Measurements from ENCODE around the gene PLK1.
"Not testable (repeated sequence)": the region's sequence is repeated elsewhere in the genome, so short reads cannot be mapped to it uniquely, and the experiment has no call there.

Gene PLK1
- 1.2 to 3.5 reads per million in 2 donors for total RNA-seq

GRCh38 chr16:23678430-23679273, at the start of gene PLK1:
TSS of gene PLK1 (plus strand) at chr16:23678889. CDS start at chr16:23678933, 44 bp downstream.
- peak; percentile 49 to 90 (median 57) for DNase-seq

- DNase-seq, result no peak
Measured at GRCh38 chr16:23629516-23629915, 49.2 kb upstream of the PLK1 start.

GRCh38 chr16:23631874-23632273, 46.8 kb upstream of the PLK1 start:
- DNase-seq, result not testable (repeated sequence)

DNA sequence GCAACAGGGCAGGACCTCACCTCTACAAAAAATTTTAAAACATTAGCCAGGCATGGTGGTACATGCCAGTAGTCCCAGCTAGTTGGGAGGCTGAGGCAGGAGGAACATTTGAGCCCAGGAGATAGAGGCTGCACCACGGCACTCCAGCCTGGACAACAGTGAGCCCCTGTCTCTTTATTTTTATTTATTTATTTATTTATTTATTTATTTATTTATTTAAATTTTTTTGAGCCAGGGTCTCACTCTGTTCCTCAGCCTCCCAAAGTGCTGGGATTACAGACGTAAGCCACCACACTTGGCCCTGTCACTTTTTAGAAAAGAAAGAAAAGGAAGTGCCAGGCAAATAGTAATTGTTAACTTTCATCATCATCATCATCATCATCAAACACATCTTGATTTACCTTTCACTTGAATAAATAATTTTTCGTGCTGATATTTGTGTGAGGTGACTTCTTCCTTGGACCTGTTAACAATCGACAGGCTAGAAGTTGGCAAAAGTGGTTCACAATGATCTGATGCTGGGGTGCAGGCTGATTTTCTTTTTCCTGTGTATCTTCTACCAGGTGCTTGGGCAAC, 44.1 kb upstream of the PLK1 start:
- DNase-seq, result no peak

GRCh38 chr16:23635958-23636357, 42.7 kb upstream of the PLK1 start:
- no peak for DNase-seq

DNA sequence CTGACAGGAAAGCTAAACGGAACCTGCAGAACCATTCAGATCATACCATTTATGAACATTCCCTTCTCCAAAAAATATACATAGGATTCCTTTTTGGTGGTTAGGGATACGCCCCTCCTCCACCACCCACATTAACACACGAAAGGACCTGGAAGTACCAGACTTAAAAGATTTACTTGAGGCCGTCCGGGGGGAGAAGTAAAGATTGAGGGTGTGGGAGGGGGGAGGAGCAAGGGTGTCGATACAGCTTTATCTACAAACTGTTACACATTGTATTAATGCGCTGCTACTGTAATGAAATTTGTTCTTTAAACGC, 38.1 kb upstream of the PLK1 start:
- peak in 2 of 5 experiments; percentile 2 to 29 for DNase-seq

- DNase-seq, result peak; percentile 66 to 92 (median 80)
Measured at GRCh38 chr16:23640931-23641765, 37.5 kb upstream of the PLK1 start, which contains the start of the genes DCTN5 and PALB2. TSS of gene DCTN5 (plus strand) at chr16:23641466. CDS start at chr16:23641543, 77 bp downstream. TSS of gene PALB2 (minus strand) at chr16:23641310. CDS start at chr16:23641157, 153 bp downstream.

GRCh38 chr16:23642246-23642774, 36.4 kb upstream of the PLK1 start:
- no peak for DNase-seq

- no peak for DNase-seq
Measured at GRCh38 chr16:23650674-23651416, 27.8 kb upstream of the PLK1 start.

GRCh38 chr16:23651943-23652468, 26.7 kb upstream of the PLK1 start:
- no peak for DNase-seq

DNA sequence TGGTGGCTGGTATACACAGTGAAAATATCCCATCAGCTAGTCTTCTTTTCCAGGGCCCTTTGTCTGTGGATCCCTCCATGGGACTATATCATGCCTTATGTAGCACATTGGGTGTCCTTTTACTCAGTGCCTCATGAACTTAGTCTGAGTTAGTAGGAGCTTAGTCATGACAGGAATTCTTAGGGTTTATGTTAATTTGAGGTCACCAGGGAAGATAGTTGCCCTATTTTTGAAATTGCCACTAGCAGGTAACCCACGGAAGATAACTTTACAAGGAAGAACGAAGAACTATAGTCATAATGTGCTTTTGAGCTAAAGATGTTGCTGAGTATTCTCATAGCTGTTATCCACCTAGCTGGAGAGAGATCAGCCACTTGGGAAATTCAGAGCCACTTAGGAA, 14.8 kb upstream of the PLK1 start:
- no peak for DNase-seq

- DNase-seq, result no peak
Measured at GRCh38 chr16:23666571-23667354, 11.9 kb upstream of the PLK1 start.

DNA sequence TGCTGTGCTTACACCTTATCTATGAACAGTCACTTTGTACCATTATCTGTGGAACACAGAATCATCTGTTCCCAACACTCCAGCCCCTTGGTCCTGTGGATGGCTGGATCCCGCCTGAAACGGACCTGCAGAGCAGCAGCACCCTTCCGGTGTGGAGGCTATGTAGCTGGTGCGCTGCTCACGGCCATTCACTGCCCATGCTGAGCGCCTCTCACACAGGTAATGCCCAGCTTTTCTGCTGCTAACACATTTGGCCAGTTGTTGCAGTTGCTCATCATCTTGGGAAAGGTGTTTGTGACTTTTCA, 11.4 kb upstream of the PLK1 start:
- no peak for DNase-seq

DNA sequence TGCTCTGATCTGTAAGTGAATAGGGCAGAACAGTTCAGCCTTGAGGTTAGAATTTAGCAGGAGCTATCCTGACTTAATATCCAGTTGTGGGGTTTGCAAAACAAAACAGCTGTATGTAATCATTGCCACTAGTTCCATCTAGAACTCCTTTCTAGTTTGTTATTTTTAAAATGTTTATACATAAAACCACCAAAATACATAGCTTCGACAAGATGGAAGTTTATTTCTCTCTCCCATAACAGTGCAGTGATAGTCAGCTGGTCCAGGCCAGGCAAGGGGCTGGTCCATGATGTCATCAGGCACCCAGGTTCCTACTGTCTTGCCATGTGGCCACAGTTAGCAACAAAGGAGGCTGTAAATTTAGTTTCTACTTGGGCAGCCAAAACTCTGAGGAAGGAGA, 10.5 kb upstream of the PLK1 start:
- no peak for DNase-seq

DNA sequence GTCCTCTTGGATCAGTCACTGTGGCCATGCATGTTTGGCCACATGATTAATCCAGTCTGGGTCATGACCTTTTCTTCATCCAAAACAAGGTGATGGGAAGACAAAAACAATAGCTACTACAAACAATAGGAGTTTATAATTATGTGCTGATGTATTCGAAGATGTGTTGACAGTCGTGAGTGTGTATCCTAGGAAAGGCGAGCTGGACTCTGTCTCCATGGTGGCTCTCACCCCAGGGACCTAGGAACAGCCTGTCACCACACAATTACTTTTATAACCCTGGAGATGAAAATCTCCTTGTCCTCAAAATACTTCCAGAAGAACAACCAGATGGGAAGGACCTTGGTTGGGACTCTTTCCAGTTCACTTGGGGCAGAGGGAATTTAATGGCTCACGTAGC, 9.8 kb upstream of the PLK1 start:
- no peak for DNase-seq

- DNase-seq, result peak in 2 of 5 experiments; percentile 16 to 90
Measured at GRCh38 chr16:23670137-23670776, 8.4 kb upstream of the PLK1 start.

GRCh38 chr16:23673971-23674614, 4.6 kb upstream of the PLK1 start:
- DNase-seq, result no peak

DNA sequence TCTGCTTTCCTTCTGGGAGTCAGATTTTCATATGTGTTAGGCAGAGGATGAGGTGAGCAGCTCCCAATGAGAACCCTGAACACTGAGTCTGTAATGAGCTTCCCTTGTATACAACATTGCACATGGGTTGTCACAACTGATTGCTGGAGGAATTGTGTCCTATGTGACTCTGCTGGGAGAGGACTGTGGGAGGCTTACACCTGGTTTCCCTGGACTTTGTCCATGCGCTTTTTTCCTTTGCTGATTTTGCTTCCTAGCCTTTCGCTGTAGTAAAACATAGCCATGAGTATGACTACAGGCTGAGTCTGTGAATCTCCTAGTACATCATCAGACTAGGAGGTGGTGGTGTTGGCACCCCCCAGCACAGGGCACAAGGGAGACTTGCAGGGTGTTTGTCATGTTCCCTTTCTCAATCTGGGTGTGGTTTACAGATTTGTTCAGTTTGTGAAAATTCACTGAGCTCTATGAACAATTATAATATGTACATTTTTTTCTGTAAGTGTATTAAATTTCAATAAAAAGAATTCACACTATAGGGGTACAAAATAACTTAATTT, 1.7 kb upstream of the PLK1 start:
- DNase-seq, result no peak

GRCh38 chr16:23679274-23679985, 741 bp downstream of the PLK1 start:
- DNase-seq, result peak in 1 of 5 experiments; percentile 44

All from T-helper 2 cell (primary cell).